ENCODE measurements around the gene MARCKS.

Gene MARCKS

GRCh38 chr6:113856625-113857555, at the start of gene MARCKS:
MARCKS (plus strand) TSS chr6:113857345; CDS start chr6:113857746, 401 bp downstream.
- peak; percentile 26 to 38 for DNase-seq

DNA sequence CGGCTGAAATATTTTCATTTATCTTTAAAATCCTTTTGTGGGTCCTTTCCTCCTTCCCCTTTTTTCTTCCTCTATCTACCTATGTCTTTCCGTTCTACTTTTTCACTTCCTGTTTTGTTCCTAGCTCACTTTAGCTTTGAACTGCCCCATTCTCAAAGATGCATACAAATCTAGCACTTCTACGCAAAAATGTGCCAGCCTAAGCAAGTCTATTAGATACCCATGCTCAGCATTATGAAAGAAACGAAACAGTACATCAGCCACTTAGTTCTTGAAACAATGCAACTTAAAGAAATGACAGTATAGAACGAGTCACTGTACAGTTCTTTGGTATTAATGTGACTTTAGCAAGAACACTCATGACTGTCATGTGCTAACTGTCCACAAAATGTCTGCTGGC, 47.3 kb upstream of the MARCKS start:
- no peak for DNase-seq

DNA sequence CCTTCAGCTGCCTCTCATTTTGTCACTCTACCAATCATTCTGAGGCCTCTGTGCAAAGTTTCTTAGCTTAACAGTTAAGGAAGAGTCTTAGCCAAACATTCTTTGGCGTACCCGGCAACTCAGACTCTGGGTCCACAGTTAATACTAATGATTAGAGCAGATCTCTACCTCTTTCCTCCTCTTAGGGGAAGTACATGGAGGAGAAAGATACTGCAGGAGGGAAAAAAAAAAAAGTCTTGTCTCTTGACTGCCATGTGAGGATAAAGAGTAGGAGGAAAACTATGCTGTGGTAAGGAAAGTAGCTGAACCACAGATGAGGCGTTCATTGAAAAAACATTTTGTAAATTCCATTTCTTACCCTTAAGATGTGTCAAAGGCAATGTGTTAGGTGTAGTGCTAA, 44.0 kb upstream of the MARCKS start:
- no peak for DNase-seq

- no peak for DNase-seq
These were observed 38.6 kb upstream of the MARCKS start for GRCh38 chr6:113818578-113818977.

DNA sequence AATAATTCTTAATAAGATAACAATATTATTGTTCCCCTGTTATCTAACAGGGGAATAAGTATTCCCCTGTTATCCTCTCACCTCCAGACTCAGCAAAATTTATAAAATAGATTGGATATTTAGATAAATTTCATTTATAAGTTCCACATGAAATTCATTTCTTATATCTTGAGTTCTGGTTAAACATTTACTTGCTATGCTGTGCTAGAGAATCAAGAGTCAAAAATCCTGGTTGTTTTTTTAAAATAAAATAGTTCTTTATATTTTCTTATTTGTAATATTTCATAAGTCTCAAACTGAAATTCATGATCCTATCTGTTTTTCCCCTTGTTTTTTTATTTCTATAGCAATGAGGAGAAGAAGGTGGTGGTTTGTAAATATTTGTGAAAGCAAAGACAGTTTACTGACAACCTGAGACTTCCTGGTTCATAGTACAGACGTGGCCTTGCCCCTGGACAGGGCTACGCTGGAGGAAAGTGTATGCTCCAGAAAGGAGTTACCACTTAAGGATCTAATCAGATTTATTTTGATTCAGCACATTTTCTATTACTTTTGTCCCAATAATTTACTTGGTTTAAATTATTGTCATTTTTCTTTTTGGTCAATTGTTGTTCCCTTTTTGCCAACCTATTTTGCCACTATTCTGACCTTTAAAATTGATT, 37.8 kb upstream of the MARCKS start:
- DNase-seq, result no peak

GRCh38 chr6:113820761-113821160, 36.4 kb upstream of the MARCKS start:
- no peak for DNase-seq

DNA sequence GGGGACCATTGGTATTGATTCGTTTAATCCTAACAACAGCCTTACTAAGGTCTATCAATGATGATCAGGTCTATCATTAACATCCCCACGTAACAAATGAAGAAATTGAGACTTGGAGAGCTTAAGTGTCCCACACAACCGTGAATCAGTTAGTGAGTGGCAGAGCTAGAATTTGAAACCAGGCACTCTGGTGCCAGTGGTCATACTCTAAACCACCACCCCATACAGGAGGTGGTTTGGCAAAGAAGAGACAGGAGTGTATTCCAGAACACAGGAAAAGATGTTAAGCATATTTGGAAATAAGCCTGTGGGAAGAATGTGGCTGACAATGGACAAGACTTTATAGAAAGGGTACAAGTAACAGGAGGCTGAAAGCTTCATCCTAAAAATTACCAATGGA, 35.7 kb upstream of the MARCKS start:
- no peak for DNase-seq

- DNase-seq, result no peak
These were observed 33.2 kb upstream of the MARCKS start for GRCh38 chr6:113823916-113824315.

- DNase-seq, result no peak
These were observed 32.7 kb upstream of the MARCKS start for GRCh38 chr6:113824411-113824810.

- no peak for DNase-seq
These were observed 32.3 kb upstream of the MARCKS start for GRCh38 chr6:113824866-113825265.

GRCh38 chr6:113825781-113826180, 31.4 kb upstream of the MARCKS start:
- DNase-seq, result no peak

- DNase-seq, result no peak
These were observed 28.0 kb upstream of the MARCKS start for GRCh38 chr6:113828984-113829695.

GRCh38 chr6:113829696-113830045, 27.5 kb upstream of the MARCKS start:
- no peak for DNase-seq

GRCh38 chr6:113830140-113830539, 27.0 kb upstream of the MARCKS start:
- no peak for DNase-seq

GRCh38 chr6:113833537-113833936, 23.6 kb upstream of the MARCKS start:
- DNase-seq, result no peak

DNA sequence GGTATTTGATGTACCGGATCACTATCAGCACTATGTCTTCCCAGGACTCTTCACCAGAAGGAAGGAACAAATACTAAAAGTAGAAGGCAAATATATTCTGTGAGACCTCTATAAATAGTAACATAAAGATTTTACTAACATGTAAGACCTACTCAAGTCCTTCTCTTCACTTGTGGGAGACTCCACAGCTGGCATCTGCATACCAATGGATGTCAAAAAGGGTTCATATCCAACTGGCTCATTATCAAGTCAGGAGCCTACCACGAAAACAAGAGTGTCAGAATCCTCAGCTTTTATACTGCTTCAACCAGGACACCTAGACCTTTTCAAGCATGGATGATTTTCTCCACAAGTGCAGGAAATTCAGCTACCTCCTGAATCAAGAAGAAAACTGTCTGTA, 20.0 kb upstream of the MARCKS start:
- DNase-seq, result no peak

- no peak for DNase-seq
These were observed 15.0 kb upstream of the MARCKS start for GRCh38 chr6:113842165-113842564.

DNA sequence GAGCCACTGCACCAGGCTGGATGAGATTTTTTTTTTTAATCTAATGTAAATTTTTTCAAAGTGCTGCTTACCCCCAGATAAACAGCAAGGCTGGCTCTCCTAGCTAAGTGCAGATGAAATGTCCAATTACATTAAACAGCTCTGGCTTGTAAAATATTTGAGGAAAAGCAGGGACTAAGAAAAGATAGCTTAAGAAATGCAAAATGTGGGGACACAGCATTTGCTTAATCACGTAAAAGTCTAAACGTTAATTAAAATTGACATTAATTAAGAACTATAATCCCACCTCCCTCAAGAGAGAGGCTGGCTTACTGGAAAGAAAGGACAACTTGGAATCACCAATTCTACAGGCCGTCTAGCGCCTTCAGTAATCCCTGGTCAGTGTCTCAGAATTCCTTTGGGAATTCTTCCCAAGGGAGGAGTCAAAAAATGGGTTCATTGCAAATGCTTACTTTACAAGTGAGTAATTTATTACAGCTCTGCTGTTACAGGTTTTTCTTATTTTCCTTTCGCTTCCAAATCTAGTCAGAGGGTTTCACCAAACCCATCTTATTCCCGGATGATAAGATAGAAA, 13.6 kb upstream of the MARCKS start:
- DNase-seq, result no peak

- DNase-seq, result no peak
These were observed 10.6 kb upstream of the MARCKS start for GRCh38 chr6:113846577-113846976.

- no peak for DNase-seq
These were observed 9.7 kb upstream of the MARCKS start for GRCh38 chr6:113847447-113847846.

DNA sequence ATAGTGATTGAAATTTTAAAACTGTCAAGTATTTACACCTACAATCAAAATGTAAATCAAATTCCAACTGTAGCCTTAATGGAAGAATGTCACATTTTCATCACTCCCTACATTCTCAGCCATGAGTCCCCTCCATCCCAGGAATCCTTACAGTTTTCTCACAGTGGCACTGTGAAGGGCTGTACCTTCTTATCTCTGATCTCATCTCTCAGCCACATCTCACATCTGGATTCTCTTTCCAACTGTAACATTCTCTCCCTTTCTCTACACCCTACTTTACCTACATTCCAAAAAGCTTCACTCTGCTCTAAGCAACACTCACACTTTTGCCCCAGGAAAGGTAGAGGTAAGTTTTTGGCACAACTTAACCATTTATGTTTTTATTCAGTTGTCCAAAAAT, 8.9 kb upstream of the MARCKS start:
- no peak for DNase-seq

DNA sequence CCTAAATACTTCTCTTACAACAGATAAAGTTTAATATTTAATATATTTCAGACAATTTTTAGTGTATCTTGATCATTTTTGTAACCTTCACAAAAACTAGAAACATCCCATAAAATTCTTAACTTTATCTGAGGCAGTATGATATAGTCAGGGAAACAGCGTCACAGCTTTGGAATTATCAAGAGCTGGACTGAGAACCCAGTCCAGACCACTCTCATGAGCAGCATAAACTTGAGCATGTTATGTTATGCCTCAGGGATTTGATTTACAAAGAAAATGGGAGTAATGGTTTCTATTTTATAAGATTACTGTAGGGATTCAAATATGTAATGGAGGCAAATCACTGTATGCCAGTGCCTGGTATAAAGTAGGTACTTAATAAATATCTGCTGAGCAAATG, 8.3 kb upstream of the MARCKS start:
- no peak for DNase-seq

- DNase-seq, result no peak
These were observed 3.9 kb upstream of the MARCKS start for GRCh38 chr6:113853252-113853651.
